GM10248 (cell line): ENCODE measurements around the gene LRRC26.

Source experiments
- CTCF ChIA-PET: fragments of 300-600 bp; sonication (Branson Sonifier 250); formaldehyde crosslinking; extraction: SDS; loops from one replicate; lab custom pipeline; 2021; ENCODE audit warnings: antibody characterized with exemption; lab: Yijun Ruan, JAX
- POLR2A ChIA-PET: fragments of 350-650 bp; sonication (Branson Sonifier 250); formaldehyde crosslinking; extraction: SDS; loops from one replicate; lab custom pipeline; 2020; ENCODE audit warnings: antibody characterized with exemption; lab: Yijun Ruan, JAX
- DNase-seq: peaks from one replicate; pipeline ENCODE4 v3.0.0; 2012; ENCODE audit errors: extremely low spot score
- CTCF ChIP-seq: IDR thresholded peaks from 2 replicates; pipeline ENCODE4 v1.5.1; 2012; ENCODE audit warnings: mild to moderate bottlenecking, low read depth; ENCODE audit errors: extremely low read depth, missing control alignments, control extremely low read depth

LRRC26 gene

GRCh38 chr9:137149363-137149762 is 20.5 kb downstream of the LRRC26 start:
- ChIA-PET CTCF (interaction anchor here (0.9 to 1.9 kb wide), 7 partner anchors 9 to 120 kb away, joined by 3 to 12 read pairs (median 3); partner anchors contain the start of genes NDOR1, NPDC1 and TMEM203), POLR2A (interaction anchor here (0.7 kb wide), 1 partner anchor 91 kb away, joined by 3 read pairs; no protein-coding TSS in a partner anchor)
- DNase-seq, result no peak

GRCh38 chr9:137148661-137149060 is 21.2 kb downstream of the LRRC26 start:
- POLR2A ChIA-PET, result interaction anchor here (0.7 kb wide), 1 partner anchor 92 kb away, joined by 3 read pairs; no protein-coding TSS in a partner anchor
- DNase-seq, result no peak
- CTCF ChIA-PET, result interaction anchor here (1.0 to 1.5 kb wide), 2 partner anchors 8 to 56 kb away, joined by 3 read pairs; partner anchors contain the start of genes NDOR1 and TMEM203
- TF ChIP-seq CTCF, result no peak

More at GRCh38 chr9:137149363-137149762, 20.5 kb downstream of the LRRC26 start:
- TF ChIP-seq CTCF, result no peak

GRCh38 chr9:137148242-137148641 is 21.6 kb downstream of the LRRC26 start:
- CTCF ChIA-PET, result interaction anchor here (1.5 kb wide), 1 partner anchor 57 kb away, joined by 3 read pairs; the partner anchor contains the start of genes NDOR1 and TMEM203
- no peak for DNase-seq
- no peak for TF ChIP-seq CTCF

GRCh38 chr9:137147793-137148160 is 22.1 kb downstream of the LRRC26 start:
- ChIA-PET CTCF (no interaction called here), POLR2A (no interaction called here)
- no peak for TF ChIP-seq CTCF

More at GRCh38 chr9:137148242-137148641, 21.6 kb downstream of the LRRC26 start:
- POLR2A ChIA-PET, result no interaction called here

GRCh38 chr9:137147091-137147792 is 22.6 kb downstream of the LRRC26 start:
- no peak for TF ChIP-seq CTCF
- DNase-seq, result no peak
- CTCF ChIA-PET, result no interaction called here
- POLR2A ChIA-PET, result interaction anchor here (1.0 kb wide), 1 partner anchor 54 kb away, joined by 3 read pairs; no protein-coding TSS in a partner anchor

More at GRCh38 chr9:137147793-137148160, 22.1 kb downstream of the LRRC26 start:
- DNase-seq, result no peak

GRCh38 chr9:137146527-137146918 is 23.3 kb downstream of the LRRC26 start:
- no peak for DNase-seq
- CTCF ChIA-PET, result interaction anchor here (0.7 kb wide), 1 partner anchor 11 kb away, joined by 3 read pairs; no protein-coding TSS in a partner anchor
- no peak for TF ChIP-seq CTCF
- POLR2A ChIA-PET, result interaction anchor here (1.0 kb wide), 1 partner anchor 54 kb away, joined by 3 read pairs; no protein-coding TSS in a partner anchor
